Osteocyte (in vitro differentiated cells): Measurements from ENCODE around the gene HIF3A. TPM values are rescaled to one million over a fixed set of nuclear protein-coding genes. Genes with fewer than 3 reads are reported as not detected.
"Not testable (repeated sequence)": the region's sequence is repeated elsewhere in the genome, so short reads cannot be mapped to it uniquely, and the experiment has no call there.

Experiments
- DNase-seq: peaks from one replicate; pipeline ENCODE4 v3.0.0; 2021; ENCODE audit warnings: mixed read lengths; ENCODE audit not compliant: unreplicated experiment; ENCODE audit errors: extremely low spot score
- H3K27ac Mint-ChIP-seq: one replicate; pipeline ENCODE4 v1.8.0; 2021; ENCODE audit warnings: mild to moderate bottlenecking, mixed read lengths; ENCODE audit not compliant: unreplicated experiment
- H3K27me3 Mint-ChIP-seq: one replicate; pipeline ENCODE4 v1.8.0; 2021; ENCODE audit warnings: mixed read lengths; ENCODE audit not compliant: unreplicated experiment
- H3K36me3 Mint-ChIP-seq: one replicate; pipeline ENCODE4 v1.8.0; 2021; ENCODE audit warnings: mixed read lengths; ENCODE audit not compliant: unreplicated experiment
- H3K4me1 Mint-ChIP-seq: one replicate; pipeline ENCODE4 v1.8.0; 2021; ENCODE audit warnings: mixed read lengths; ENCODE audit not compliant: unreplicated experiment
- H3K4me3 Mint-ChIP-seq: one replicate; pipeline ENCODE4 v1.8.0; 2021; ENCODE audit warnings: mild to moderate bottlenecking, moderate library complexity, mixed read lengths; ENCODE audit not compliant: unreplicated experiment
- H3K9me3 Mint-ChIP-seq: one replicate; pipeline ENCODE4 v1.8.0; 2021; ENCODE audit warnings: mixed read lengths; ENCODE audit not compliant: unreplicated experiment
- total RNA-seq: library from RNA; stranded (reverse); gene quantifications from 2 replicates; pipeline ENCODE4 v1.2.1, GENCODE V29; 2021
- TF ChIP-seq, protein P1 (sequence below): fragments of 200-600 bp; sonication (generic); IDR thresholded peaks from 2 replicates; pipeline ENCODE4 v1.5.0; 2021; ENCODE audit warnings: antibody characterized with exemption, mild to moderate bottlenecking, moderate library complexity

HIF3A gene
- total RNA-seq, 1 donor from 2014 or later = 101 TPM

DNA sequence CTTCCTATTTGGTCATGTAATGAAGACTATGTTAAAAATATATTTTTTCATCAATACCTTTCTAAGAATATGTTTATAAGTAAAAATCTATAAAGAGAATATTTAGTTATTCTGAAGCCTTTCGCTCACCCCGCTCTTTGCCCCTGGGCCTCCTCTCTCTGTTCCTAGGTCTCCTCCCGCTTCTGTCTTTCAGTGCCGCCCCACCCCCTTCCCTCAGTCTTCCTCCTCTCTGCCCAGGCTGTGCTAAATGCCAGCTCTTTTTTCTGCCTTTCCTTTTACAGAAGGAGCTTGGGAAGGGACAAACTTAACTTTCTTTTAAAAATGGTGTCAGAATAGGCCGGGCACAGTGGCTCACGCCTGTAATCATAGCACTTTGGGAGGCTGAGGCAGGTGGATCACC, 22.8 kb downstream of the HIF3A start:
- no peaks in the 10 kb centered on the region for H3K27me3 Mint-ChIP-seq
- H3K36me3 Mint-ChIP-seq = peaks cover 38% of the 10 kb centered on the region
- H3K27ac Mint-ChIP-seq = no peak overlapping the region
- TF ChIP-seq, protein P1, sequence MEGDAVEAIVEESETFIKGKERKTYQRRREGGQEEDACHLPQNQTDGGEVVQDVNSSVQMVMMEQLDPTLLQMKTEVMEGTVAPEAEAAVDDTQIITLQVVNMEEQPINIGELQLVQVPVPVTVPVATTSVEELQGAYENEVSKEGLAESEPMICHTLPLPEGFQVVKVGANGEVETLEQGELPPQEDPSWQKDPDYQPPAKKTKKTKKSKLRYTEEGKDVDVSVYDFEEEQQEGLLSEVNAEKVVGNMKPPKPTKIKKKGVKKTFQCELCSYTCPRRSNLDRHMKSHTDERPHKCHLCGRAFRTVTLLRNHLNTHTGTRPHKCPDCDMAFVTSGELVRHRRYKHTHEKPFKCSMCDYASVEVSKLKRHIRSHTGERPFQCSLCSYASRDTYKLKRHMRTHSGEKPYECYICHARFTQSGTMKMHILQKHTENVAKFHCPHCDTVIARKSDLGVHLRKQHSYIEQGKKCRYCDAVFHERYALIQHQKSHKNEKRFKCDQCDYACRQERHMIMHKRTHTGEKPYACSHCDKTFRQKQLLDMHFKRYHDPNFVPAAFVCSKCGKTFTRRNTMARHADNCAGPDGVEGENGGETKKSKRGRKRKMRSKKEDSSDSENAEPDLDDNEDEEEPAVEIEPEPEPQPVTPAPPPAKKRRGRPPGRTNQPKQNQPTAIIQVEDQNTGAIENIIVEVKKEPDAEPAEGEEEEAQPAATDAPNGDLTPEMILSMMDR = no peak
- no peaks in the 10 kb centered on the region for H3K9me3 Mint-ChIP-seq
- DNase-seq = no peak
- no peaks in the 10 kb centered on the region for H3K4me1 Mint-ChIP-seq
- H3K4me3 Mint-ChIP-seq = no peak overlapping the region

DNA sequence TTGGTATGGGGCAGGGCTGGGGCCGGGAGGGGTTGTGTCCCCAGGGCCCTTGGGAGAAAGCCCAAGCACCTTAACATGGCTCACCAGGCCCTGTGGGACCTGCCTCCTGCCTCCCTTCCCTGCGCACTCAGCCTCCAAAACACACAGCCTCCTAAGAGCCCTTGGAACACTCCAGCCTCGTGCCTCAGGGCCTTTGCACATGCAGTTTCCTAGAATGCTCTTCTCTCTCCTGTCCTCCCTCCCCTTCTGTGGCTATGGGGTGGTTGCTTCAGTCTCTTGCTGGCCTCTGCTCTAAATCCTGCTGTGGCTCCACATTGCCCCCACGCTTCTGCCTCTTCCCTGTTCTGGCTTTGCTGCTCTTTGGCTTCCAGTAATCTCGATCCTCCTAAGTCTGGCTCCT, 23.7 kb downstream of the HIF3A start:
- H3K4me3 Mint-ChIP-seq = no peak overlapping the region
- no peak for DNase-seq
- TF ChIP-seq, protein P1 = no peak
- H3K4me1 Mint-ChIP-seq = no peaks in the 10 kb centered on the region
- H3K9me3 Mint-ChIP-seq = peaks cover 4% of the 10 kb centered on the region
- H3K27ac Mint-ChIP-seq = no peak overlapping the region
- peaks cover 42% of the 10 kb centered on the region for H3K36me3 Mint-ChIP-seq
- no peaks in the 10 kb centered on the region for H3K27me3 Mint-ChIP-seq

DNA sequence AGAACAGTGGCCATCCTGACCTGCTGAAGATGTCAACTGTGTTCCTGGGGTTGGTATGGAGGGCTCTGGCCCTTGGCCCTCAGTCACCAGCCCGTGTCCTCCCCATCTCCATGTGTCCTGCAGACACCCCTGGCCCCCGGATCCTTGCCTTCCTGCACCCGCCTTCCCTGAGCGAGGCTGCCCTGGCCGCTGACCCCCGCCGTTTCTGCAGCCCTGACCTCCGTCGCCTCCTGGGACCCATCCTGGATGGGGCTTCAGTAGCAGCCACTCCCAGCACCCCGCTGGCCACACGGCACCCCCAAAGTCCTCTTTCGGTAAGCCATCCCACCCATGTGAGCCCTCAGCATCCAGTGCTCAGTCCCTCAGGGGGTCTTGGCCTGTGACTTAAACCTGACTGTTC, 24.8 kb downstream of the HIF3A start:
- peaks cover 51% of the 10 kb centered on the region for H3K36me3 Mint-ChIP-seq
- DNase-seq = no peak
- TF ChIP-seq, protein P1 = no peak
- no peak overlapping the region for H3K27ac Mint-ChIP-seq
- peaks cover 14% of the 10 kb centered on the region for H3K9me3 Mint-ChIP-seq
- H3K4me3 Mint-ChIP-seq = no peak overlapping the region
- H3K27me3 Mint-ChIP-seq = no peaks in the 10 kb centered on the region
- H3K4me1 Mint-ChIP-seq = no peaks in the 10 kb centered on the region

DNA sequence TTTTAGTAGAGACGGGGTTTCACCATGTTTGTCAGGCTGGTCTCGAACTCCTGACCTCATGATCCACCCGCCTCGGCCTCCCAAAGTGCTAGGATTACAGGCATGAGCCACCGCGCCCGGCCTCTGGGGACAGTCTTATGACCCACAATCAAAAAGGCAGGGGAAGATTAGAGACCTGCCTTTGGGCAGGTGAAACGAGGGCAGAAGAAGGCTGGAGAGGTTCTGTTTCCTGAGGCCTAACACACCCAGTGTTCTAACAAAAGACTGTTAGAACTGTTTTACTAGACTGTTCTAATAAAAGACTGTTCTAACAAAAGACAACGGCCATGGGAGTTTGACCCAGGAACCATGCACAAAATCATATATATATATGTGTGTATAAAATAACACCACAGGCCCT, 26.4 kb downstream of the HIF3A start:
- peaks cover 55% of the 10 kb centered on the region for H3K36me3 Mint-ChIP-seq
- DNase-seq, H3K4me1 Mint-ChIP-seq, H3K27ac Mint-ChIP-seq, H3K4me3 Mint-ChIP-seq, H3K27me3 Mint-ChIP-seq: not testable (repeated sequence)
- H3K9me3 Mint-ChIP-seq = peaks cover 14% of the 10 kb centered on the region

DNA sequence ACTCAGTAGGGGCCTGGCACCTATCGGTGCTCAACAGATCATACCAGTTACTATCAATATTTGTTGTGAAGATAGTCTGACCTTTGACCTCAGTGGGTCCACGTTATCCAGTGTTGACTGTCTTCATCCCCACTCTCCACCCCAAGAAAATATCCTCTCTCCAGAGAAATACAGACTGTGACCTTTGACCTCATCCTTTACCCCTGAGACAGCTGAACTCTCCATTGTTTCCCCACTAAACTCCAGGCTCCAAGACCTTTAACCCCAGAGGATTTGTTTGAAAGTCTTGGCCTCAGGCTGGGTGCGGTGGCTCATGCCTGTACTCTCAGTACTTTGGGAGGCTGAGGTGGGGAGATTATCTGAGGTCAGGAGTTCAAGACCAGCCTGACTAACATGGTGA, 27.4 kb downstream of the HIF3A start:
- Mint-ChIP-seq H3K27me3 (no peaks in the 10 kb centered on the region), H3K9me3 (peaks cover 17% of the 10 kb centered on the region), H3K4me3 (no peak overlapping the region), H3K36me3 (peaks cover 65% of the 10 kb centered on the region), H3K4me1 (peaks cover 1% of the 10 kb centered on the region), H3K27ac (no peak overlapping the region)
- no peak for DNase-seq
- TF ChIP-seq, protein P1 = no peak

DNA sequence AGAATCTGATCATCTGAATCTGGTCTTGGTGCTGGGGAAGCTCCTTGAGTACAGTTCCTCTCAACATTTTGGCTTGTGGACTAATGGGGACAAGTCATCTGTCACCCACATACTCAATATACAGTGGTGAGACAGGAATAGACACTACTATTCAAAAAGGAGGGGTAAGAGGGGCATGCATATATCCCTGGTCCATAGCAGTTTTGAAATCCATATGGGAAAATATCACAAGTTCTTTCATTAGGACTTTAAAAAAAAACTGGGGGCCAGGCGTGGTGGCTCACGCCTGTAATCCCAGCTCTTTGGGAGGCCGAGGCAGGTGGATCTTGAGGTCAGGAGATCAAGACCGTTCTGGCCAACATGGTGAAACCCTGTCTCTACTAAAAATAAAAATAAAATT, 29.8 kb downstream of the HIF3A start:
- Mint-ChIP-seq H3K9me3 (peaks cover 17% of the 10 kb centered on the region), H3K36me3 (peaks cover 77% of the 10 kb centered on the region), H3K27ac (no peak overlapping the region), H3K4me3 (no peak overlapping the region), H3K27me3 (no peaks in the 10 kb centered on the region), H3K4me1 (peaks cover 1% of the 10 kb centered on the region)
- TF ChIP-seq, protein P1 = no peak
- no peak for DNase-seq
